K562 (cell line): ENCODE measurements around the gene SLC2A9. TPM values are rescaled to one million over a fixed set of nuclear protein-coding genes. Genes with fewer than 3 reads are reported as not detected.

Experiments used
- ATAC-seq: fragments of 200-7000 bp; cut with Tn5 transposase; 3 replicates; pipeline ENCODE4 v1.9.1; 2020; ENCODE audit warnings: moderate library complexity
- BruUV-seq: library from RNA; stranded (reverse); fragments of 400-500 nt; replicated peaks from 2 replicates; lab custom pipeline; 2021; lab: Mats Ljungman, UMichigan
- CTCF ChIA-PET: fragments of 300-600 bp; formaldehyde crosslinking; extraction: SDS; loops from one replicate; lab custom pipeline; 2021; ENCODE audit warnings: low intra/inter-chr PET ratio; lab: Yijun Ruan, JAX
- POLR2A ChIA-PET: fragments of 300-600, 350-650 bp; sonication (Branson Sonifier 250); formaldehyde crosslinking; extraction: SDS; loops from one replicate; lab custom pipeline; 2021; ENCODE audit warnings: antibody characterized with exemption, inconsistent platforms; lab: Yijun Ruan, JAX
- DNase-seq, 4 experiments: peaks; one replicate each; pipeline versions ENCODE4 v3.0.0 to v3.0.0-alpha.2; 2011 to 2018; ENCODE audit warnings: low spot score in 3 of 4, mixed read lengths in 3 of 4; ENCODE audit errors: extremely low read depth in 1 of 4
- FAIRE-seq: peaks from 2 replicates; lab custom pipeline; 2011; peaks lifted over from hg19 to GRCh38; lab: Jason Lieb, UNC
- H2AFZ ChIP-seq: 2 replicates; pipeline ENCODE4 v1.6.0; 2011; ENCODE audit warnings: low read depth, low read length, control low read depth, inconsistent platforms
- H3K27ac ChIP-seq: fragments of 200-600 bp; 3 replicates; pipeline ENCODE4 v1.8.0; 2011; ENCODE audit warnings: low read depth, mild to moderate bottlenecking, control low read depth, inconsistent platforms, low read length, moderate library complexity, mixed read lengths; ENCODE audit errors: extremely low read depth
- H3K27me3 ChIP-seq, 2 experiments: fragments of 300-600 bp in 1 of 2; 2 replicates in 1 of 2; 3 replicates in 1 of 2; pipeline versions ENCODE4 v1.6.0 to v1.8.0; 2011; ENCODE audit warnings: inconsistent platforms in 2 of 2, low read length in 2 of 2, mild to moderate bottlenecking in 1 of 2, mixed read lengths in 1 of 2, moderate library complexity in 1 of 2; ENCODE audit not compliant: control insufficient read depth in 2 of 2, insufficient read depth in 2 of 2
- H3K36me3 ChIP-seq: fragments of 300-600 bp; 3 replicates; pipeline ENCODE4 v1.8.0; 2011; ENCODE audit warnings: mild to moderate bottlenecking, low read length, inconsistent platforms; ENCODE audit not compliant: control insufficient read depth, insufficient read depth
- H3K4me1 ChIP-seq, 2 experiments: fragments of 200-600 bp in 1 of 2; replicated peaks in 1 of 2; 2 replicates in 1 of 2; 3 replicates in 1 of 2; pipeline versions ENCODE4 v1.5.1 to v1.8.0; 2011; ENCODE audit warnings: inconsistent platforms in 2 of 2, low read length in 2 of 2, mild to moderate bottlenecking in 1 of 2, mixed read lengths in 1 of 2, moderate library complexity in 1 of 2; ENCODE audit not compliant: control insufficient read depth in 2 of 2, insufficient read depth in 2 of 2
- H3K4me2 ChIP-seq: 2 replicates; pipeline ENCODE4 v1.6.1; 2011; ENCODE audit warnings: low read length, control low read depth, inconsistent platforms, mixed read lengths; ENCODE audit not compliant: insufficient read depth
- H3K4me3 ChIP-seq: fragments of 200-600 bp; sonication (generic), shearing (Covaris generic); 2 replicates; pipeline ENCODE4 v1.5.1; 2016; ENCODE audit warnings: control low read depth, inconsistent platforms
- H3K79me2 ChIP-seq: fragments of 200-600 bp; 3 replicates; pipeline ENCODE4 v1.8.0; 2011; ENCODE audit warnings: low read length, inconsistent platforms; ENCODE audit not compliant: control insufficient read depth, insufficient read depth
- H3K9ac ChIP-seq, 2 experiments: 2 replicates each; pipeline versions ENCODE4 v1.6.0 to v1.6.1; 2011; ENCODE audit warnings: low read depth in 2 of 2, low read length in 2 of 2, control low read depth in 1 of 2, inconsistent platforms in 1 of 2, mild to moderate bottlenecking in 1 of 2, mixed read lengths in 1 of 2; ENCODE audit not compliant: insufficient read depth in 1 of 2
- H3K9me1 ChIP-seq: one replicate; pipeline ENCODE4 v1.6.0; 2011; ENCODE audit warnings: inconsistent platforms, mild to moderate bottlenecking, low read length, moderate library complexity; ENCODE audit not compliant: control insufficient read depth, insufficient read depth
- H3K9me3 ChIP-seq: replicated peaks from 2 replicates; pipeline ENCODE4 v1.5.1; 2011; ENCODE audit warnings: low read depth, low read length, inconsistent platforms; ENCODE audit not compliant: control insufficient read depth, insufficient read depth
- H4K20me1 ChIP-seq: replicated peaks from 2 replicates; pipeline ENCODE4 v1.6.1; 2011; ENCODE audit warnings: low read length, inconsistent platforms, mixed read lengths; ENCODE audit not compliant: control insufficient read depth, insufficient read depth
- HNRNPH1 ChIP-seq: fragments of 200-400 bp; formaldehyde crosslinking; optimal IDR thresholded peaks from 2 replicates; pipeline ENCODE3; 2017; ENCODE audit warnings: low read depth, mild to moderate bottlenecking, low read length, moderate library complexity
- MED1 ChIP-seq: sonication (generic); formaldehyde crosslinking; IDR thresholded peaks from 2 replicates; pipeline ENCODE4 v1.8.1; 2023; ENCODE audit warnings: missing genetic modification reagents, borderline replicate concordance
- MEIS2 ChIP-seq: fragments of 450-650 bp; IDR thresholded peaks from 2 replicates; pipeline ENCODE4 v1.6.1; 2014; ENCODE audit warnings: mild to moderate bottlenecking; ENCODE audit not compliant: partially characterized antibody
- WGBS: fragments of 100-300 bp; shearing (Covaris generic); methylation state at CpG from one replicate; pipeline ENCODE4 v1.1.6; 2016; ENCODE audit warnings: low coverage, mixed read lengths; ENCODE audit not compliant: insufficient coverage; ENCODE audit errors: missing lambda C conversion rate; 5-methylcytosine and 5-hydroxymethylcytosine counted together
- in situ Hi-C: fragments of 300-500 bp; cut with MboI; formaldehyde crosslinking; loops from 4 replicates; pipeline ENCODE4 v1.15.0; 2018; ENCODE audit warnings: inconsistent platforms, mixed read lengths
- intact Hi-C: fragments of 100-400 bp; cut with micrococcal nuclease; formaldehyde crosslinking; loops from 2 replicates; pipeline ENCODE4 v1.14.2; 2022
- polyA plus RNA-seq, 8 experiments: library from polyadenylated mRNA; depleted of rRNA in 4 of 8; stranded (reverse) in 5 of 8; unstranded in 3 of 8; fragments of >200 nt; fragmentation: Nextera tagmentation in 2 of 8; fragmentation: Illumina TruSeq in 1 of 8; extraction: Ambion mirVana in 2 of 8; extraction: Trizol in 1 of 8; gene quantifications; 2 replicates each; pipeline versions ENCODE4 v1.2.1 to v1.2.3, GENCODE V29; 2011 to 2014; ENCODE audit warnings: inconsistent platforms in 1 of 8, missing spikeins in 1 of 8
- total RNA-seq, 7 experiments: library from RNA; depleted of rRNA in 6 of 7; stranded (reverse); fragments of >200 nt in 6 of 7; fragmentation: Illumina TruSeq in 2 of 7; extraction: Trizol in 2 of 7; gene quantifications; 2 replicates each; pipeline versions ENCODE4 v1.2.1 to v1.2.3, GENCODE V29; 2011 to 2021; ENCODE audit warnings: low replicate concordance in 1 of 7
- TF ChIP-seq, protein P1 (sequence below): conservative IDR thresholded peaks from 2 replicates; pipeline ENCODE4 v1.6.1; 2011; ENCODE audit warnings: low read depth, mild to moderate bottlenecking, low read length; ENCODE audit not compliant: control insufficient read depth

The SLC2A9 gene
- total and polyA plus RNA-seq, 9 of the 15 experiments (the other 6 are each of a cell fraction or from before 2014, with no cell fraction given) = 0.15 to 1.9 (median 0.76) TPM

GRCh38 chr4:9904976-9905587, 116.2 kb downstream of the SLC2A9 start:
- ATAC-seq (no peak), DNase-seq (no peak), FAIRE-seq (no peak)
- whole genome bisulfite sequencing = 0% methylated on average over 4 of the region's 4 CpGs
- TF ChIP-seq MEIS2 = no peak
- no peak for TF ChIP-seq HNRNPH1
- TF ChIP-seq MED1 (CRISPR knock-in tag) = no peak
- TF ChIP-seq, protein P1, sequence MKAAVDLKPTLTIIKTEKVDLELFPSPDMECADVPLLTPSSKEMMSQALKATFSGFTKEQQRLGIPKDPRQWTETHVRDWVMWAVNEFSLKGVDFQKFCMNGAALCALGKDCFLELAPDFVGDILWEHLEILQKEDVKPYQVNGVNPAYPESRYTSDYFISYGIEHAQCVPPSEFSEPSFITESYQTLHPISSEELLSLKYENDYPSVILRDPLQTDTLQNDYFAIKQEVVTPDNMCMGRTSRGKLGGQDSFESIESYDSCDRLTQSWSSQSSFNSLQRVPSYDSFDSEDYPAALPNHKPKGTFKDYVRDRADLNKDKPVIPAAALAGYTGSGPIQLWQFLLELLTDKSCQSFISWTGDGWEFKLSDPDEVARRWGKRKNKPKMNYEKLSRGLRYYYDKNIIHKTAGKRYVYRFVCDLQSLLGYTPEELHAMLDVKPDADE = no peak
- Histone ChIP-seq H3K9me1 (no peaks in the 10 kb centered on the region), H3K4me2 (no peak overlapping the region), H3K4me3 (no peak overlapping the region), H3K27ac (no peak overlapping the region), H4K20me1 (no peaks in the 10 kb centered on the region), H3K79me2 (no peaks in the 10 kb centered on the region), H3K9ac (no peak overlapping the region), H3K36me3 (no peaks in the 10 kb centered on the region), H3K4me1 (no peaks in the 10 kb centered on the region), H3K9me3 (no peaks in the 10 kb centered on the region), H2AFZ (no peak overlapping the region), H3K27me3 (peaks cover 0 to 6% of the 10 kb centered on the region in 2 experiments; a peak in 2 of 5 replicates)
- BruUV-seq = no TSS peak
- ChIA-PET CTCF (no interaction called here), POLR2A (interaction anchor here (0.6 to 1.0 kb wide), 2 partner anchors 12 to 21 kb away, joined by 3 read pairs; no protein-coding TSS in a partner anchor)
- in situ Hi-C loops (no loop called here), intact Hi-C loops (no loop called here)
